DND-41 (cell line): ENCODE data around the gene RAB14.

Experiments
- EZH2 ChIP-seq: IDR thresholded peaks from 3 replicates; pipeline ENCODE4 v1.6.1; 2012; ENCODE audit warnings: borderline replicate concordance, low read depth, mild to moderate bottlenecking, moderate library complexity, low read length, inconsistent platforms; ENCODE audit not compliant: severe bottlenecking
- TF ChIP-seq, protein P1 (sequence below): IDR thresholded peaks from 2 replicates; pipeline ENCODE4 v1.5.1; 2012; ENCODE audit warnings: borderline replicate concordance, low read length, moderate library complexity, mild to moderate bottlenecking; ENCODE audit not compliant: poor library complexity, severe bottlenecking; ENCODE audit errors: extremely low read depth

DNA sequence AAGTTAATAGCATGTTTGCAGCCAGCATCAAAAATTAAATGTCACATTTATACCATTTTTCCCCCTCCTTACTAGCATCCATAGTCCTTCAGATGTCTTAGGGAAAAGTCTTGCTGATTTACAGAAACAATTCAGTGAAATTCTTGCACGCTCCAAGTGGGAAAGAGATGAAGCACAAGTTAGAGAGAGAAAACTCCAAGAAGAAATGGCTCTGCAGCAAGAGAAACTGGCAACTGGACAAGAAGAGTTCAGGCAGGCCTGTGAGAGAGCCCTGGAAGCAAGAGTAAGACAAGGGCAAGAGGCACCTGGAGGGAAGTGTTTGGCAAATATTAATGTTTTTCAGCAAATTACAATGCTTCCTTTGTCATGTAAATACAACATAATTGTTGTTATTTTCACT lies 60.4 kb downstream of the RAB14 start:
- TF ChIP-seq, protein P1, sequence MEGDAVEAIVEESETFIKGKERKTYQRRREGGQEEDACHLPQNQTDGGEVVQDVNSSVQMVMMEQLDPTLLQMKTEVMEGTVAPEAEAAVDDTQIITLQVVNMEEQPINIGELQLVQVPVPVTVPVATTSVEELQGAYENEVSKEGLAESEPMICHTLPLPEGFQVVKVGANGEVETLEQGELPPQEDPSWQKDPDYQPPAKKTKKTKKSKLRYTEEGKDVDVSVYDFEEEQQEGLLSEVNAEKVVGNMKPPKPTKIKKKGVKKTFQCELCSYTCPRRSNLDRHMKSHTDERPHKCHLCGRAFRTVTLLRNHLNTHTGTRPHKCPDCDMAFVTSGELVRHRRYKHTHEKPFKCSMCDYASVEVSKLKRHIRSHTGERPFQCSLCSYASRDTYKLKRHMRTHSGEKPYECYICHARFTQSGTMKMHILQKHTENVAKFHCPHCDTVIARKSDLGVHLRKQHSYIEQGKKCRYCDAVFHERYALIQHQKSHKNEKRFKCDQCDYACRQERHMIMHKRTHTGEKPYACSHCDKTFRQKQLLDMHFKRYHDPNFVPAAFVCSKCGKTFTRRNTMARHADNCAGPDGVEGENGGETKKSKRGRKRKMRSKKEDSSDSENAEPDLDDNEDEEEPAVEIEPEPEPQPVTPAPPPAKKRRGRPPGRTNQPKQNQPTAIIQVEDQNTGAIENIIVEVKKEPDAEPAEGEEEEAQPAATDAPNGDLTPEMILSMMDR, result no peak
- no peak for TF ChIP-seq EZH2
